Activated effector memory CD4-positive, alpha-beta T cell treated with anti-CD3 and anti-CD28 coated beads, Interleukin-2, amount 50 U/mL, for 16 hours (primary cell): ENCODE results near the gene RNH1.
A peak's percentile ranks its signal among the peaks of the same experiment; 100 is the strongest.

Experiments
- DNase-seq: peaks from one replicate; pipeline ENCODE4 v3.0.0-alpha.2; 2020

Gene RNH1

GRCh38 chr11:454801-455565 lies 52.1 kb downstream of the RNH1 start:
- DNase-seq = no peak

GRCh38 chr11:454043-454442 lies 53.0 kb downstream of the RNH1 start:
- no peak for DNase-seq

GRCh38 chr11:453564-453963 lies 53.5 kb downstream of the RNH1 start:
- DNase-seq = no peak

GRCh38 chr11:452916-453527 lies 54.0 kb downstream of the RNH1 start:
- no peak for DNase-seq

GRCh38 chr11:452203-452744 lies 54.8 kb downstream of the RNH1 start:
- DNase-seq = no peak

GRCh38 chr11:451738-452137 lies 55.3 kb downstream of the RNH1 start:
- DNase-seq = no peak

- peak; percentile 91 for DNase-seq
These were observed 56.1 kb downstream of the RNH1 start for GRCh38 chr11:450809-451451.

GRCh38 chr11:449889-450808 lies 56.9 kb downstream of the RNH1 start, which contains the start of gene PTDSS2:
PTDSS2 (plus strand) TSS chr11:450279; CDS start chr11:450456, 177 bp downstream.
- DNase-seq = peak; percentile 98

GRCh38 chr11:447923-448731 lies 58.9 kb downstream of the RNH1 start:
- peak; percentile 98 for DNase-seq

GRCh38 chr11:446891-447290 lies 60.2 kb downstream of the RNH1 start:
- DNase-seq = no peak

GRCh38 chr11:445765-446588 lies 61.1 kb downstream of the RNH1 start:
- DNase-seq = no peak
